ENCODE results near the gene IGSF5.

IGSF5 gene

GRCh38 chr21:39730418-39731157 is 14.4 kb upstream of the IGSF5 start:
- no peak for DNase-seq (ENCODE audit: low read depth in 1 of 2, low spot score in 1 of 2)
- Histone ChIP-seq H3K27ac (replicated peaks) (no peak overlapping the region), H3K4me3 (replicated peaks; ENCODE audit: insufficient read depth, low read length) (no peak overlapping the region), H3K27me3 (ENCODE audit: insufficient read depth, poor library complexity, severe bottlenecking) (no peaks in the 10 kb centered on the region)
- TF ChIP-seq REST (IDR thresholded peaks at IDR 0.05; ENCODE audit: insufficient replicate concordance, low read depth) (no peak), POLR2AphosphoS5 (IDR thresholded peaks at IDR 0.05; ENCODE audit: low read depth) (no peak), SPI1 (IDR thresholded peaks at IDR 0.05; ENCODE audit: borderline replicate concordance, low read depth) (no peak), CTCF (IDR thresholded peaks at IDR 0.05; ENCODE audit: insufficient read depth, low read length) (no peak), GABPA (IDR thresholded peaks at IDR 0.05; ENCODE audit: low read depth) (no peak)

GRCh38 chr21:39736716-39737115 is 8.3 kb upstream of the IGSF5 start:
- DNase-seq (ENCODE audit: low read depth in 1 of 2, low spot score in 1 of 2) = no peak
- H3K27me3 ChIP-seq (ENCODE audit: insufficient read depth, poor library complexity, severe bottlenecking) = no peaks in the 10 kb centered on the region
- no peak overlapping the region for H3K4me3 ChIP-seq (replicated peaks; ENCODE audit: insufficient read depth, low read length)
- no peak overlapping the region for H3K27ac ChIP-seq (replicated peaks)
- TF ChIP-seq POLR2AphosphoS5 (IDR thresholded peaks at IDR 0.05; ENCODE audit: low read depth) = no peak
- TF ChIP-seq CTCF (IDR thresholded peaks at IDR 0.05; ENCODE audit: insufficient read depth, low read length) = no peak
- no peak for TF ChIP-seq SPI1 (IDR thresholded peaks at IDR 0.05; ENCODE audit: borderline replicate concordance, low read depth)
- no peak for TF ChIP-seq REST (IDR thresholded peaks at IDR 0.05; ENCODE audit: insufficient replicate concordance, low read depth)
- no peak for TF ChIP-seq GABPA (IDR thresholded peaks at IDR 0.05; ENCODE audit: low read depth)

GRCh38 chr21:39737376-39738000 is 7.5 kb upstream of the IGSF5 start:
- no peak overlapping the region for H3K4me3 ChIP-seq (replicated peaks; ENCODE audit: insufficient read depth, low read length)
- DNase-seq (ENCODE audit: low read depth in 1 of 2, low spot score in 1 of 2) = no peak
- no peaks in the 10 kb centered on the region for H3K27me3 ChIP-seq (ENCODE audit: insufficient read depth, poor library complexity, severe bottlenecking)
- no peak overlapping the region for H3K27ac ChIP-seq (replicated peaks)
- no peak for TF ChIP-seq POLR2AphosphoS5 (IDR thresholded peaks at IDR 0.05; ENCODE audit: low read depth)
- no peak for TF ChIP-seq CTCF (IDR thresholded peaks at IDR 0.05; ENCODE audit: insufficient read depth, low read length)

Data from HL-60 (cell line).